ENCODE results near the gene PYROXD2. TPM values are rescaled to one million over a fixed set of nuclear protein-coding genes. Genes with fewer than 3 reads are reported as not detected.

PYROXD2 gene
- total and polyA plus RNA-seq, 7 donors = 0.60 to 11.9 (median 8.0) TPM

GRCh38 chr10:98456043-98456570 lies 41.1 kb upstream of the PYROXD2 start:
- Histone ChIP-seq H3K4me3 (no peak overlapping the region), H3K9me3 (no peaks in the 10 kb centered on the region), H3K27ac (no peak overlapping the region), H3K27me3 (no peaks in the 10 kb centered on the region), H3K4me1 (peaks cover 0 to 11% (median 8%) of the 10 kb centered on the region in 4 donors), H3K36me3 (no peaks in the 10 kb centered on the region)
- TF ChIP-seq POLR2AphosphoS5 (IDR thresholded peaks at IDR 0.05) = no peak
- TF ChIP-seq CTCF (IDR thresholded peaks at IDR 0.05) = no peak
- TF ChIP-seq EP300 (IDR thresholded peaks at IDR 0.05) = no peak
- TF ChIP-seq POLR2A (IDR thresholded peaks at IDR 0.05) = no peak
- intact Hi-C loops (cut with DNase I) = no loop called here
- DNase-seq = no peak
- WGBS, 2 donors = 94 to 95% methylated on average over 4 of the region's 4 CpGs

- H3K9me3 ChIP-seq = no peaks in the 10 kb centered on the region
- H3K36me3 ChIP-seq = no peaks in the 10 kb centered on the region
- WGBS, 2 donors = 81 to 84% methylated on average over 2 of the region's 2 CpGs
- no peaks in the 10 kb centered on the region for H3K4me1 ChIP-seq
- no peaks in the 10 kb centered on the region for H3K27me3 ChIP-seq
- no peak overlapping the region for H3K4me3 ChIP-seq
- no peak overlapping the region for H3K27ac ChIP-seq
- intact Hi-C loops (cut with DNase I) = no loop called here
- DNase-seq = no peak
- no peak for TF ChIP-seq POLR2A (IDR thresholded peaks at IDR 0.05)
- TF ChIP-seq POLR2AphosphoS5 (IDR thresholded peaks at IDR 0.05) = no peak
- TF ChIP-seq CTCF (IDR thresholded peaks at IDR 0.05) = no peak
- TF ChIP-seq EP300 (IDR thresholded peaks at IDR 0.05) = no peak
Measured at GRCh38 chr10:98453729-98454128, 38.7 kb upstream of the PYROXD2 start.

GRCh38 chr10:98450618-98451017 lies 35.6 kb upstream of the PYROXD2 start:
- Histone ChIP-seq H3K4me1 (peaks cover 0 to 13% (median 8%) of the 10 kb centered on the region in 4 donors), H3K27ac (no peak overlapping the region), H3K36me3 (no peaks in the 10 kb centered on the region), H3K4me3 (no peak overlapping the region), H3K9me3 (no peaks in the 10 kb centered on the region), H3K27me3 (no peaks in the 10 kb centered on the region)
- TF ChIP-seq POLR2A (IDR thresholded peaks at IDR 0.05) (no peak), EP300 (IDR thresholded peaks at IDR 0.05) (no peak), CTCF (IDR thresholded peaks at IDR 0.05) (no peak), POLR2AphosphoS5 (IDR thresholded peaks at IDR 0.05) (no peak)
- 19 to 67% methylated on average over 1 of the region's 1 CpG for WGBS, 2 donors
- intact Hi-C loops (cut with DNase I) = no loop called here
- DNase-seq = no peak

- no peaks in the 10 kb centered on the region for H3K27me3 ChIP-seq
- TF ChIP-seq POLR2A (IDR thresholded peaks at IDR 0.05) (no peak), CTCF (IDR thresholded peaks at IDR 0.05) (no peak)
- H3K9me3 ChIP-seq = no peaks in the 10 kb centered on the region
- no peak overlapping the region for H3K4me3 ChIP-seq
- intact Hi-C loops (cut with DNase I) = no loop called here
- no peak for DNase-seq
- H3K4me1 ChIP-seq = peaks cover 0 to 23% (median 13%) of the 10 kb centered on the region in 4 donors
- peaks cover 0 to 9% (median 7%) of the 10 kb centered on the region in 4 donors for H3K36me3 ChIP-seq
- no peak overlapping the region for H3K27ac ChIP-seq
Measured at GRCh38 chr10:98449287-98449686, 34.3 kb upstream of the PYROXD2 start.

GRCh38 chr10:98446661-98447221 lies 31.8 kb upstream of the PYROXD2 start, which contains the start of gene HPS1:
HPS1 (minus strand) TSS chr10:98446935; CDS start chr10:98443240, 3,695 bp downstream.
- peak within 1 kb of the TSS; percentile 66 to 96 (median 88) for H3K4me3 ChIP-seq
- no peaks in the 10 kb centered on the region for H3K9me3 ChIP-seq
- peaks cover 4 to 32% (median 14%) of the 10 kb centered on the region in 4 donors for H3K36me3 ChIP-seq
- no peaks in the 10 kb centered on the region for H3K27me3 ChIP-seq
- 2% methylated on average over 47 of the region's 47 CpGs for WGBS, 2 donors
- H3K4me1 ChIP-seq = peaks cover 0 to 23% (median 13%) of the 10 kb centered on the region in 4 donors
- peak; percentile 90 for DNase-seq
- intact Hi-C loops (cut with DNase I) = no loop called here
- peak within 1 kb of the TSS; percentile 88 to 95 (median 93) for H3K27ac ChIP-seq
- TF ChIP-seq EP300 (IDR thresholded peaks at IDR 0.05) (no peak), POLR2AphosphoS5 (IDR thresholded peaks at IDR 0.05) (peak; percentile 76 to 94 (median 90)), POLR2A (IDR thresholded peaks at IDR 0.05) (peak; percentile 70 to 73)
